GM21529 (cell line): Measurements from ENCODE around the gene ZNF532.
"Not testable (repeated sequence)": the region's sequence is repeated elsewhere in the genome, so short reads cannot be mapped to it uniquely, and the experiment has no call there.

Experiments
- ATAC-seq: cut with Tn5 transposase; IDR thresholded peaks from one replicate; pipeline ENCODE4 v1.9.1; 2021; ENCODE audit not compliant: unreplicated experiment

The ZNF532 gene

GRCh38 chr18:58850786-58851469, 13.7 kb upstream of the ZNF532 start:
- ATAC-seq: no peak

- ATAC-seq: no peak
These were observed 12.8 kb upstream of the ZNF532 start for GRCh38 chr18:58851856-58852255.

GRCh38 chr18:58852629-58853028, 12.0 kb upstream of the ZNF532 start:
- ATAC-seq: no peak

GRCh38 chr18:58853561-58853960, 11.1 kb upstream of the ZNF532 start:
- ATAC-seq: no peak

GRCh38 chr18:58855521-58855920, 9.2 kb upstream of the ZNF532 start:
- ATAC-seq: not testable (repeated sequence)

- no peak for ATAC-seq
These were observed 7.8 kb upstream of the ZNF532 start for GRCh38 chr18:58856881-58857280.

- ATAC-seq: no peak
These were observed 5.8 kb upstream of the ZNF532 start for GRCh38 chr18:58858591-58859468.

- no peak for ATAC-seq
These were observed 4.8 kb upstream of the ZNF532 start for GRCh38 chr18:58859907-58860306.

- ATAC-seq: no peak
These were observed 3.9 kb upstream of the ZNF532 start for GRCh38 chr18:58860747-58861231.

GRCh38 chr18:58861353-58861752, 3.3 kb upstream of the ZNF532 start:
- no peak for ATAC-seq

GRCh38 chr18:58861861-58862301, 2.8 kb upstream of the ZNF532 start:
- no peak for ATAC-seq

- no peak for ATAC-seq
These were observed 2.3 kb upstream of the ZNF532 start for GRCh38 chr18:58862356-58862755.

- ATAC-seq: no peak
These were observed 1.7 kb upstream of the ZNF532 start for GRCh38 chr18:58862851-58863538.

GRCh38 chr18:58863539-58864145, 1.0 kb upstream of the ZNF532 start:
- no peak for ATAC-seq

GRCh38 chr18:58865033-58865590, 435 bp downstream of the ZNF532 start:
- no peak for ATAC-seq

GRCh38 chr18:58865701-58866065, 1.0 kb downstream of the ZNF532 start:
- ATAC-seq: no peak

GRCh38 chr18:58866066-58866772, 1.5 kb downstream of the ZNF532 start:
- no peak for ATAC-seq

- no peak for ATAC-seq
These were observed 2.1 kb downstream of the ZNF532 start for GRCh38 chr18:58866773-58867150.

- no peak for ATAC-seq
These were observed 2.7 kb downstream of the ZNF532 start for GRCh38 chr18:58867281-58867961.

GRCh38 chr18:58868440-58868839, 3.8 kb downstream of the ZNF532 start:
- no peak for ATAC-seq
